BJ (cell line): ENCODE data around the gene KATNBL1. TPM values are rescaled to one million over a fixed set of nuclear protein-coding genes. Genes with fewer than 3 reads are reported as not detected.

Experiments used
- CTCF ChIA-PET: fragments of 350-600 bp; formaldehyde crosslinking; extraction: SDS; loops from one replicate; lab custom pipeline; 2021; ENCODE audit warnings: antibody characterized with exemption, inconsistent platforms; lab: Yijun Ruan, JAX
- POLR2A ChIA-PET: fragments of 300-600 bp; sonication (Branson Sonifier 250); formaldehyde crosslinking; extraction: SDS; loops from one replicate; lab custom pipeline; 2021; ENCODE audit warnings: antibody characterized with exemption; lab: Charles Lee
- DNase-seq: peaks from one replicate; pipeline ENCODE4 v3.0.0-alpha.2; 2011; ENCODE audit warnings: low read depth
- H3K27me3 ChIP-seq: 2 replicates; pipeline ENCODE4 v1.6.0; 2011; ENCODE audit warnings: low read length; ENCODE audit not compliant: control insufficient read depth, insufficient read depth
- H3K36me3 ChIP-seq: 2 replicates; pipeline ENCODE4 v1.5.1; 2011; ENCODE audit warnings: low read length; ENCODE audit not compliant: control insufficient read depth, insufficient read depth
- H3K4me3 ChIP-seq: 2 replicates; pipeline ENCODE4 v1.5.1; 2011; ENCODE audit warnings: low read depth, mild to moderate bottlenecking, control low read depth, low read length
- polyA plus RNA-seq: library from polyadenylated mRNA; depleted of rRNA; stranded (reverse); fragments of >200 nt; gene quantifications from 2 replicates; pipeline ENCODE4 v1.2.3, GENCODE V29; 2011
- TF ChIP-seq, protein P1 (sequence below): IDR thresholded peaks from 2 replicates; pipeline ENCODE4 v1.5.1; 2011; ENCODE audit warnings: low read depth, mild to moderate bottlenecking, control low read depth, inconsistent platforms, low read length, moderate library complexity; ENCODE audit not compliant: insufficient read depth

The KATNBL1 gene
- polyA plus RNA-seq, 1 experiment, result 17.3 TPM

DNA sequence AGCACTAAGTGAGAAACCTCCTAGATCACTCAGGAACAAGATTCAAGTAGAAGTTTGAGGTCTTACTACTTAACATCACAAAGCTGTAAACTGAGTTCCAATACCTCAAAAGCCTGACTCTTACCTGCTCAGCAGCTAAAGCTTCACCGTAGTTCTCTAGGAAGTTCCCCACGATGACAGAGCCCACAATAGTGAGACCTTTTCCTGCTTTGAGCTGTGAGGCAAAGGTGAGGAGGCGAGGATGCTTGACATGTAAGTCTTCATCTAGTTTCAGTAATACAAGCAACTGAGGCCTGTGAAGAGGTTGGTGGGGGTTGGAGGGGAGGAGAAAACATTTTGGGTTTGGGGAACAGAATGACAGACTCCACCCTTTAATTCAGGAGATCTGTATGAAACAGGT lies 30.6 kb upstream of the KATNBL1 start:
- Histone ChIP-seq H3K4me3 (no peak overlapping the region), H3K27me3 (no peaks in the 10 kb centered on the region), H3K36me3 (no peaks in the 10 kb centered on the region; the same call in 1 of the 2 replicates)
- ChIA-PET CTCF (interaction anchor here (0.6 to 4.5 kb wide), 13 partner anchors 11 to 168 kb away, joined by 3 to 28 read pairs (median 4); partner anchors contain the start of genes EMC4 and LPCAT4), POLR2A (no interaction called here)
- TF ChIP-seq, protein P1, sequence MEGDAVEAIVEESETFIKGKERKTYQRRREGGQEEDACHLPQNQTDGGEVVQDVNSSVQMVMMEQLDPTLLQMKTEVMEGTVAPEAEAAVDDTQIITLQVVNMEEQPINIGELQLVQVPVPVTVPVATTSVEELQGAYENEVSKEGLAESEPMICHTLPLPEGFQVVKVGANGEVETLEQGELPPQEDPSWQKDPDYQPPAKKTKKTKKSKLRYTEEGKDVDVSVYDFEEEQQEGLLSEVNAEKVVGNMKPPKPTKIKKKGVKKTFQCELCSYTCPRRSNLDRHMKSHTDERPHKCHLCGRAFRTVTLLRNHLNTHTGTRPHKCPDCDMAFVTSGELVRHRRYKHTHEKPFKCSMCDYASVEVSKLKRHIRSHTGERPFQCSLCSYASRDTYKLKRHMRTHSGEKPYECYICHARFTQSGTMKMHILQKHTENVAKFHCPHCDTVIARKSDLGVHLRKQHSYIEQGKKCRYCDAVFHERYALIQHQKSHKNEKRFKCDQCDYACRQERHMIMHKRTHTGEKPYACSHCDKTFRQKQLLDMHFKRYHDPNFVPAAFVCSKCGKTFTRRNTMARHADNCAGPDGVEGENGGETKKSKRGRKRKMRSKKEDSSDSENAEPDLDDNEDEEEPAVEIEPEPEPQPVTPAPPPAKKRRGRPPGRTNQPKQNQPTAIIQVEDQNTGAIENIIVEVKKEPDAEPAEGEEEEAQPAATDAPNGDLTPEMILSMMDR, result no peak
- no peak for DNase-seq

DNA sequence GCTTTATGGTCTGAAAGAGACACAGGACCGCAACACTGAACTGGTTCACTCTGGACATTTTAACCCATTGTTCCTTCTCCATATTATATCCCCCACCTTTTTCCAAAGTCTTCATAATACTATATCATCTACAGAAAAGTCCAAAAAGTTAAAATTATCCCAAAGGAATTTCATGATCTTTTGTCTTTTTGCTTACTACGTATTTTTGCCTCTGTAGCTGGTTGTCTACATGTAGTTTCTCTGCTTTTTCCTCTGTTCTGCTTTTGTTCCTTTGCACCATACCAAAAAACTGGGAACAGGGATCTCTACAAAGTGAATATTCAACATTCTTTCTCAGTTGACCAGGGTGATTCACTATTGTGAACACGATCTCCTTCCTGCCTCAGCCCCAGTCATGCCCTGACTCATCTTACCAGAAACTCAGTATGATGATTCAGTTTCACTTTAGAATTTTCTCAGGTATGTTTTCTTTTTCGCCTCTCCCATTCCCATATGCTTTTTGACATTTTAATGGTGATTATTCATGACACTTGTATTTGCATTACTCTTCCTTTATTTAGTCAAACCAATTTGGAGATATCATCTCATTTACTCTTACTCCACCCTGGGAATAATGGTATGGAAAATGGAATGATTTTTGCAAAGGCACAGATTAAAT lies 29.4 kb upstream of the KATNBL1 start:
- TF ChIP-seq, protein P1, result no peak
- no peak overlapping the region for H3K4me3 ChIP-seq
- POLR2A ChIA-PET, result interaction anchor here (1.0 kb wide), 1 partner anchor 32 kb away, joined by 3 read pairs; no protein-coding TSS in a partner anchor
- CTCF ChIA-PET, result interaction anchor here (1.0 to 4.5 kb wide), 4 partner anchors 24 to 128 kb away, joined by 3 to 18 read pairs (median 5); partner anchors contain the start of gene LPCAT4
- H3K36me3 ChIP-seq, result no peaks in the 10 kb centered on the region; the same call in 1 of the 2 replicates
- DNase-seq, result peak; percentile 86
- no peaks in the 10 kb centered on the region for H3K27me3 ChIP-seq

DNA sequence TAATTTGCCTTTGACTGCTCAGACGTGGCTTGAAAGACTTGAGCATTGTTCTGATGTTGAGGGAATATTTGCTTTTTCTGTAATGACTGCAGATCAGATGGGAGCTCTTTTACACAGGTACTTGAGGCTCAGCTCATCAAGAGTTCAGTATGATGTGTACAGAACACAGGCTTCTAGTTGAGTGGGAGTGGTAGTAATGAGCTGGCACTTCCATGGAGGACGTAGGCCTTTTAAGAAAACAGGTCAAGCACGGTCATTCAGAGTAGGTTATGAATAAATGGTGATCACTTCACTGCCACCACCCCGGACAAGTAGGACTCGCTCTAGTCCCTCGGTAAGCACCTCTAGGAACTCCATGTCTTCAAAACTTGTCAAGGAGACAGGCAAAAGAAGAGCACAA lies 23.7 kb upstream of the KATNBL1 start:
- TF ChIP-seq, protein P1, result no peak
- ChIA-PET POLR2A (no interaction called here), CTCF (interaction anchor here (1.1 to 2.4 kb wide), 2 partner anchors 24 to 124 kb away, joined by 4 to 5 read pairs; partner anchors contain the start of gene KATNBL1)
- Histone ChIP-seq H3K36me3 (peaks cover 5% of the 10 kb centered on the region), H3K4me3 (no peak overlapping the region), H3K27me3 (no peaks in the 10 kb centered on the region)
- no peak for DNase-seq

DNA sequence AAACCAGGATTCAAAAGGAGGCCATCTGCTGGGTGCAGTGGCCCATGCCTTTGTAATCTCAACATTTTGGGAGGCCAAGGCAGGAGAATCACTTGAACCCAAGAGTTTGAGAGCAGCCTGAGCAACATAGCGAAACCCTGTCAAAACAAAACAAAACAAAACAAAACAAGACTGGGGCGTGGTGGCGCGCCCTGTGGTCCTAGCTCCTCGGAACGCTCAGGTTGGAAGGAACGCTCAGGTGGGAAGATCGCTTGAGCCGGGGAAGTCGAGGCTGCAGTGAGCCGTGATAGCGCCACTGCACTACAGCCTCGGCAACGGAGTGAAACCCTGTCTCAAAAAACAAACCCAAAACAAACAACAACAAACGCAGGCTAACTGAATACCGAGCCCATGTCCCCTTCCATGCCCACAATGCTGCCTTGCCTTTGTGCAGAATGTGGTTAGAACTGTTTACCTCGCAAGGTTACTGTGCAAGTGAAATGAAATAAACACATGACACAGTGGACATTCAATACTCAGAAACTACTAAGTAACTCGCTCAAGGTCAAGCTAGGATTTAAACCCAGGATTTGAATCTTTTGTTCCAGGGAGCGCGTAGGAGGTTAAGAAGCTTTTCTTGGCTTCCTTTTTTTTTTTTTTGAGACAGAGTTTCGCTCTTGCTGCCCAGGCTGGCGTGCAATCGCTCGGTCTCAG lies 14.2 kb upstream of the KATNBL1 start:
- CTCF ChIA-PET, result interaction anchor here (1.1 to 1.9 kb wide), 2 partner anchors 14 to 114 kb away, joined by 4 to 7 read pairs; partner anchors contain the start of gene KATNBL1
- POLR2A ChIA-PET, result no interaction called here
- H3K36me3 ChIP-seq, result peaks cover 3% of the 10 kb centered on the region; the same call in 1 of the 2 replicates

More for the DNA sequence above, 14.2 kb upstream of the KATNBL1 start:
- Histone ChIP-seq H3K4me3 (peak overlapping the region; percentile 64), H3K27me3 (no peaks in the 10 kb centered on the region)
- TF ChIP-seq, protein P1, result no peak
- no peak for DNase-seq
